ENCODE results near the gene AKAP12.
A peak's percentile ranks its signal among the peaks of the same experiment; 100 is the strongest.

Gene AKAP12

GRCh38 chr6:151293688-151294016, 53.9 kb downstream of the AKAP12 start:
- CTCF ChIA-PET: interaction anchor here (6.1 kb wide), 1 partner anchor 30 kb away, joined by 30 read pairs; no protein-coding TSS in a partner anchor
- no peak for DNase-seq (ENCODE audit: low read depth, low spot score)
- no peak overlapping the region for H3K4me3 ChIP-seq (ENCODE audit: low read depth, low read length)
- POLR2A ChIA-PET: no interaction called here
- no peak for TF ChIP-seq CTCF (IDR thresholded peaks at IDR 0.05; ENCODE audit: insufficient read depth, low read length, missing control alignments)

GRCh38 chr6:151294561-151295101, 54.9 kb downstream of the AKAP12 start:
- no peak overlapping the region for H3K4me3 ChIP-seq (ENCODE audit: low read depth, low read length)
- ChIA-PET POLR2A (no interaction called here), CTCF (interaction anchor here (1.4 to 6.1 kb wide), 2 partner anchors 15 to 29 kb away, joined by 3 to 30 read pairs; no protein-coding TSS in a partner anchor)
- TF ChIP-seq CTCF (IDR thresholded peaks at IDR 0.05; ENCODE audit: insufficient read depth, low read length, missing control alignments): no peak
- peak; percentile 90 for DNase-seq (ENCODE audit: low read depth, low spot score)

GRCh38 chr6:151297886-151298285, 58.1 kb downstream of the AKAP12 start:
- ChIA-PET POLR2A (no interaction called here), CTCF (interaction anchor here (6.1 kb wide), 1 partner anchor 26 kb away, joined by 30 read pairs; no protein-coding TSS in a partner anchor)
- H3K4me3 ChIP-seq (ENCODE audit: low read depth, low read length): no peak overlapping the region
- no peak for TF ChIP-seq CTCF (IDR thresholded peaks at IDR 0.05; ENCODE audit: insufficient read depth, low read length, missing control alignments)
- DNase-seq (ENCODE audit: low read depth, low spot score): no peak

GRCh38 chr6:151299011-151299410, 59.2 kb downstream of the AKAP12 start:
- no peak overlapping the region for H3K4me3 ChIP-seq (ENCODE audit: low read depth, low read length)
- no peak for DNase-seq (ENCODE audit: low read depth, low spot score)
- POLR2A ChIA-PET: no interaction called here
- CTCF ChIA-PET: no interaction called here
- no peak for TF ChIP-seq CTCF (IDR thresholded peaks at IDR 0.05; ENCODE audit: insufficient read depth, low read length, missing control alignments)

GRCh38 chr6:151300267-151300991, 60.7 kb downstream of the AKAP12 start:
- no peak overlapping the region for H3K4me3 ChIP-seq (ENCODE audit: low read depth, low read length)
- DNase-seq (ENCODE audit: low read depth, low spot score): no peak
- ChIA-PET POLR2A (no interaction called here), CTCF (interaction anchor here (0.8 to 1.6 kb wide), 3 partner anchors 9 to 286 kb away, joined by 3 to 5 read pairs (median 5); no protein-coding TSS in a partner anchor)
- TF ChIP-seq CTCF (IDR thresholded peaks at IDR 0.05; ENCODE audit: insufficient read depth, low read length, missing control alignments): no peak

- no peak overlapping the region for H3K4me3 ChIP-seq (ENCODE audit: low read depth, low read length)
- no peak for TF ChIP-seq CTCF (IDR thresholded peaks at IDR 0.05; ENCODE audit: insufficient read depth, low read length, missing control alignments)
- no peak for DNase-seq (ENCODE audit: low read depth, low spot score)
- CTCF ChIA-PET: no interaction called here
- POLR2A ChIA-PET: no interaction called here
Observed at GRCh38 chr6:151301547-151301946, 61.8 kb downstream of the AKAP12 start.

Data from AG04449 (cell line).